GM12878 (cell line): ENCODE measurements around the gene DCUN1D3. TPM values are rescaled to one million over a fixed set of nuclear protein-coding genes. Genes with fewer than 3 reads are reported as not detected.

Experiments used
- ATAC-seq: fragments of 200-7000 bp; cut with Tn5 transposase; 3 replicates; pipeline ENCODE4 v1.9.1; 2020; ENCODE audit warnings: mild to moderate bottlenecking, moderate library complexity
- BruUV-seq: library from RNA; stranded (reverse); fragments of 400-500 nt; replicated peaks from 2 replicates; lab custom pipeline; 2021; lab: Mats Ljungman, UMichigan
- CTCF ChIA-PET: fragments of 300-600 bp; sonication (Branson Sonifier 250); formaldehyde crosslinking; extraction: SDS; loops from one replicate; lab custom pipeline; 2021; ENCODE audit warnings: inconsistent platforms; lab: Yijun Ruan, JAX
- POLR2A ChIA-PET: fragments of 350-600 bp; formaldehyde crosslinking; extraction: SDS; loops from one replicate; lab custom pipeline; 2021; ENCODE audit warnings: inconsistent platforms; lab: Charles Lee
- RAD21 ChIA-PET: fragments of 300-600 bp; sonication (Branson Sonifier 250); formaldehyde crosslinking; loops from one replicate; lab custom pipeline; 2023; ENCODE audit warnings: antibody characterized with exemption; ENCODE audit not compliant: unreplicated experiment; lab: Charles Lee
- SMC1A ChIA-PET: fragments of 300-600 bp; sonication (Branson Sonifier 250); formaldehyde crosslinking; loops from one replicate; lab custom pipeline; 2023; ENCODE audit not compliant: unreplicated experiment, uncharacterized antibody; lab: Charles Lee
- DNase-seq: peaks from one replicate; pipeline ENCODE4 v3.0.0-alpha.2; 2011; ENCODE audit warnings: low read depth, low spot score
- FAIRE-seq: peaks from 3 replicates; lab custom pipeline; 2011; peaks lifted over from hg19 to GRCh38; lab: Jason Lieb, UNC
- H2AFZ ChIP-seq: 2 replicates; pipeline ENCODE4 v1.6.0; 2011; ENCODE audit warnings: low read depth, low read length, control low read depth; ENCODE audit not compliant: control insufficient read depth
- H3K27ac ChIP-seq: 2 replicates; pipeline ENCODE4 v1.5.1; 2011; ENCODE audit warnings: control low read depth; ENCODE audit not compliant: control insufficient read depth, insufficient read depth
- H3K27me3 ChIP-seq, 2 experiments: replicated peaks in 1 of 2; 2 replicates each; pipeline versions ENCODE4 v1.6.0 to v1.6.1; 2011; ENCODE audit warnings: low read length in 1 of 2; ENCODE audit not compliant: control insufficient read depth in 2 of 2, insufficient read depth in 2 of 2
- H3K36me3 ChIP-seq, 2 experiments: 2 replicates each; pipeline ENCODE4 v1.5.1; 2011; ENCODE audit warnings: low read length in 1 of 2; ENCODE audit not compliant: control insufficient read depth in 2 of 2, insufficient read depth in 2 of 2
- H3K4me1 ChIP-seq: 2 replicates; pipeline ENCODE4 v1.6.1; 2011; ENCODE audit warnings: mild to moderate bottlenecking, low read length, moderate library complexity, mixed read lengths; ENCODE audit not compliant: control insufficient read depth, insufficient read depth
- H3K4me2 ChIP-seq: 2 replicates; pipeline ENCODE4 v1.6.0; 2011; ENCODE audit warnings: control low read depth; ENCODE audit not compliant: control insufficient read depth, insufficient read depth
- H3K4me3 ChIP-seq: fragments of 200-600 bp; sonication (generic); 2 replicates; pipeline ENCODE4 v1.5.1; 2016
- H3K79me2 ChIP-seq: 2 replicates; pipeline ENCODE4 v1.6.0; 2011; ENCODE audit warnings: low read length; ENCODE audit not compliant: control insufficient read depth, insufficient read depth
- H3K9ac ChIP-seq: 2 replicates; pipeline ENCODE4 v1.8.0; 2011; ENCODE audit warnings: low read length, control low read depth, mixed read lengths; ENCODE audit not compliant: control insufficient read depth, insufficient read depth
- H3K9me3 ChIP-seq: replicated peaks from 3 replicates; pipeline ENCODE4 v1.5.1; 2011; ENCODE audit warnings: mild to moderate bottlenecking, low read length; ENCODE audit not compliant: control insufficient read depth, insufficient read depth
- H4K20me1 ChIP-seq: 2 replicates; pipeline ENCODE4 v1.6.0; 2011; ENCODE audit not compliant: control insufficient read depth, insufficient read depth
- CBX5 ChIP-seq: sonication (generic); IDR thresholded peaks from 2 replicates; pipeline ENCODE4 v1.6.1; 2016; ENCODE audit warnings: low read depth, moderate library complexity, mild to moderate bottlenecking, inconsistent platforms
- GATAD2B ChIP-seq: fragments of 450-650 bp; conservative IDR thresholded peaks from 2 replicates; pipeline ENCODE4 v1.6.1; 2017; ENCODE audit warnings: low read depth, mild to moderate bottlenecking, moderate library complexity
- IKZF2 ChIP-seq, 2 experiments: fragments of 450-650 bp; IDR thresholded peaks; 2 replicates each; pipeline ENCODE4 v1.6.1; 2017; ENCODE audit warnings: mild to moderate bottlenecking in 2 of 2, moderate library complexity in 2 of 2
- PML ChIP-seq: IDR thresholded peaks from 2 replicates; pipeline ENCODE4 v1.6.1; 2012; ENCODE audit warnings: low read length, inconsistent platforms
- POLR2AphosphoS5 ChIP-seq: IDR thresholded peaks from 2 replicates; pipeline ENCODE4 v1.6.1; 2011; ENCODE audit warnings: mild to moderate bottlenecking, low read length, inconsistent platforms
- SUZ12 ChIP-seq: fragments of 200-600 bp; sonication (generic); IDR thresholded peaks from one replicate; pipeline ENCODE4 v1.6.1; 2018; ENCODE audit warnings: antibody characterized with exemption, mild to moderate bottlenecking; ENCODE audit not compliant: unreplicated experiment
- USF1 ChIP-seq: IDR thresholded peaks from 2 replicates; pipeline ENCODE4 v1.6.1; 2011; ENCODE audit warnings: borderline replicate concordance, low read depth, mild to moderate bottlenecking, moderate library complexity, mixed read lengths, low read length; ENCODE audit not compliant: insufficient read depth; ENCODE audit errors: extremely low read length
- WGBS: methylation state at CpG from one replicate; pipeline ENCODE4 v1.1.6; 2016; ENCODE audit warnings: low lambda C conversion rate; ENCODE audit not compliant: insufficient replicate concordance, insufficient coverage; ENCODE audit errors: missing lambda C conversion rate; 5-methylcytosine and 5-hydroxymethylcytosine counted together
- in situ Hi-C: fragments of 300-500 bp; cut with MboI; formaldehyde crosslinking; loops from 9 replicates; pipeline ENCODE4 v1.14.3; 2018; ENCODE audit warnings: mixed read lengths
- intact Hi-C: fragments of 100-400 bp; cut with micrococcal nuclease; formaldehyde crosslinking; loops from one replicate; pipeline ENCODE4 v1.14.2; 2022; ENCODE audit not compliant: unreplicated experiment
- polyA plus RNA-seq, 11 experiments: library from polyadenylated mRNA; depleted of rRNA in 4 of 11; unstranded in 6 of 11; stranded (reverse) in 5 of 11; fragments of >200 nt; fragmentation: Nextera tagmentation in 4 of 11; fragmentation: Illumina TruSeq in 1 of 11; extraction: Ambion mirVana in 4 of 11; extraction: Trizol in 1 of 11; gene quantifications; 1 replicate in 1 of 11; 2 replicates in 10 of 11; pipeline versions ENCODE4 v1.2.1 to v1.2.3, GENCODE V29; 2011 to 2016; ENCODE audit warnings: inconsistent platforms in 2 of 11, missing spikeins in 2 of 11, low read depth in 1 of 11
- total RNA-seq, 4 experiments: library from RNA; depleted of rRNA in 3 of 4; stranded (reverse); fragments of >200 nt in 3 of 4; fragmentation: Illumina TruSeq in 1 of 4; extraction: Trizol in 1 of 4; gene quantifications; 2 replicates each; pipeline versions ENCODE4 v1.2.1 to v1.2.3, GENCODE V29; 2013 to 2021
- TF ChIP-seq, protein P1 (sequence below): fragments of 450-650 bp; formaldehyde crosslinking; IDR thresholded peaks from 2 replicates; pipeline ENCODE4 v1.5.0; 2022; ENCODE audit warnings: mild to moderate bottlenecking, missing genetic modification characterization
- TF ChIP-seq, protein P2 (sequence below): fragments of 450-650 bp; formaldehyde crosslinking; IDR thresholded peaks from 2 replicates; pipeline ENCODE4 v1.4.0; 2022; ENCODE audit warnings: mild to moderate bottlenecking, moderate library complexity

DCUN1D3 gene
- total and polyA plus RNA-seq, 10 of the 15 experiments (the other 5 are each of a cell fraction or from before 2014, with no cell fraction given) = 0.47 to 4.5 (median 1.9) TPM

DNA sequence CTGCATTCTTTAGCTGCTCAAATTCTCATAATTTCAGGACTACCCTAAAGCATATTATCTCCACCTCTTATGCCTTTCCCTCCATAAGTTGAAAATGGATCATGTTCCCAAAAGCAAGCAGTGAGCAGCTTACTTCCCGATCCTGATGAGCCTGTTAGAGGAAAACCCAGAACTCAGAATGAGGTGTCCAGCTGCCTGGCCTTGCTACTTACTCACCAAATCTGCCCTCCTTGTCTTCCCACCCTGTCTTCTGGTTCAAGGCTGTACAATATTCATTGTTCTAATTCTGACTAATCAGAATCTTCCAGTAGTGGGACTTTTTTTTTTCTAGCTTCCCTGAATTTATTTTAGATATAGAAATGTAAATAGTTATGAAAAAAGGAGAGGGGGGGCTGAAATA lies 11.2 kb upstream of the DCUN1D3 start:
- Histone ChIP-seq H3K9me3 (no peaks in the 10 kb centered on the region), H3K36me3 (no peaks in the 10 kb centered on the region), H3K4me2 (no peak overlapping the region), H3K4me1 (no peaks in the 10 kb centered on the region), H2AFZ (no peak overlapping the region), H3K4me3 (no peak overlapping the region), H4K20me1 (no peaks in the 10 kb centered on the region), H3K9ac (no peak overlapping the region), H3K79me2 (no peaks in the 10 kb centered on the region), H3K27me3 (no peaks in the 10 kb centered on the region), H3K27ac (no peak overlapping the region)
- ChIA-PET POLR2A (interaction anchor here (0.6 to 1.1 kb wide), 2 partner anchors 8 to 47 kb away, joined by 4 read pairs; no protein-coding TSS in a partner anchor), SMC1A (interaction anchor here (0.7 to 1.8 kb wide), 4 partner anchors 9 to 18 kb away, joined by 3 to 5 read pairs (median 4); partner anchors contain the start of gene DCUN1D3), RAD21 (no interaction called here), CTCF (interaction anchor here (0.7 to 1.1 kb wide), 2 partner anchors 8 to 23 kb away, joined by 3 to 7 read pairs; no protein-coding TSS in a partner anchor)
- TF ChIP-seq, protein P1, sequence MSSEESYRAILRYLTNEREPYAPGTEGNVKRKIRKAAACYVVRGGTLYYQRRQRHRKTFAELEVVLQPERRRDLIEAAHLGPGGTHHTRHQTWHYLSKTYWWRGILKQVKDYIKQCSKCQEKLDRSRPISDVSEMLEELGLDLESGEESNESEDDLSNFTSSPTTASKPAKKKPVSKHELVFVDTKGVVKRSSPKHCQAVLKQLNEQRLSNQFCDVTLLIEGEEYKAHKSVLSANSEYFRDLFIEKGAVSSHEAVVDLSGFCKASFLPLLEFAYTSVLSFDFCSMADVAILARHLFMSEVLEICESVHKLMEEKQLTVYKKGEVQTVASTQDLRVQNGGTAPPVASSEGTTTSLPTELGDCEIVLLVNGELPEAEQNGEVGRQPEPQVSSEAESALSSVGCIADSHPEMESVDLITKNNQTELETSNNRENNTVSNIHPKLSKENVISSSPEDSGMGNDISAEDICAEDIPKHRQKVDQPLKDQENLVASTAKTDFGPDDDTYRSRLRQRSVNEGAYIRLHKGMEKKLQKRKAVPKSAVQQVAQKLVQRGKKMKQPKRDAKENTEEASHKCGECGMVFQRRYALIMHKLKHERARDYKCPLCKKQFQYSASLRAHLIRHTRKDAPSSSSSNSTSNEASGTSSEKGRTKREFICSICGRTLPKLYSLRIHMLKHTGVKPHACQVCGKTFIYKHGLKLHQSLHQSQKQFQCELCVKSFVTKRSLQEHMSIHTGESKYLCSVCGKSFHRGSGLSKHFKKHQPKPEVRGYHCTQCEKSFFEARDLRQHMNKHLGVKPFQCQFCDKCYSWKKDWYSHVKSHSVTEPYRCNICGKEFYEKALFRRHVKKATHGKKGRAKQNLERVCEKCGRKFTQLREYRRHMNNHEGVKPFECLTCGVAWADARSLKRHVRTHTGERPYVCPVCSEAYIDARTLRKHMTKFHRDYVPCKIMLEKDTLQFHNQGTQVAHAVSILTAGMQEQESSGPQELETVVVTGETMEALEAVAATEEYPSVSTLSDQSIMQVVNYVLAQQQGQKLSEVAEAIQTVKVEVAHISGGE = no peak
- no peak for TF ChIP-seq GATAD2B
- no peak for TF ChIP-seq PML
- no peak for TF ChIP-seq USF1
- TF ChIP-seq CBX5 = no peak
- TF ChIP-seq SUZ12 = no peak
- TF ChIP-seq, protein P2, sequence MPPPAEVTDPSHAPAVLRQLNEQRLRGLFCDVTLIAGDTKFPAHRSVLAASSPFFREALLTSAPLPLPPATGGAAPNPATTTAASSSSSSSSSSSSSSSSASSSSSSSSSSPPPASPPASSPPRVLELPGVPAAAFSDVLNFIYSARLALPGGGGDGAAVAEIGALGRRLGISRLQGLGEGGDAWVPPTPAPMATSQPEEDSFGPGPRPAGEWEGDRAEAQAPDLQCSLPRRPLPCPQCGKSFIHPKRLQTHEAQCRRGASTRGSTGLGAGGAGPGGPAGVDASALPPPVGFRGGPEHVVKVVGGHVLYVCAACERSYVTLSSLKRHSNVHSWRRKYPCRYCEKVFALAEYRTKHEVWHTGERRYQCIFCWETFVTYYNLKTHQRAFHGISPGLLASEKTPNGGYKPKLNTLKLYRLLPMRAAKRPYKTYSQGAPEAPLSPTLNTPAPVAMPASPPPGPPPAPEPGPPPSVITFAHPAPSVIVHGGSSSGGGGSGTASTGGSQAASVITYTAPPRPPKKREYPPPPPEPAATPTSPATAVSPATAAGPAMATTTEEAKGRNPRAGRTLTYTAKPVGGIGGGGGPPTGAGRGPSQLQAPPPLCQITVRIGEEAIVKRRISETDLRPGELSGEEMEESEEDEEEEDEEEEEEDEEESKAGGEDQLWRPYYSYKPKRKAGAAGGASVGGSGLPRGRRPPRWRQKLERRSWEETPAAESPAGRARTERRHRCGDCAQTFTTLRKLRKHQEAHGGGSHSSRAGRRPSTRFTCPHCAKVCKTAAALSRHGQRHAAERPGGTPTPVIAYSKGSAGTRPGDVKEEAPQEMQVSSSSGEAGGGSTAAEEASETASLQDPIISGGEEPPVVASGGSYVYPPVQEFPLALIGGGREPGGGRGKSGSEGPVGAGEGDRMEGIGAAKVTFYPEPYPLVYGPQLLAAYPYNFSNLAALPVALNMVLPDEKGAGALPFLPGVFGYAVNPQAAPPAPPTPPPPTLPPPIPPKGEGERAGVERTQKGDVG (CRISPR knock-in tag) = no peak
- TF ChIP-seq POLR2AphosphoS5 = no peak
- no peak for TF ChIP-seq IKZF2 (IDR thresholded peaks at IDR 0.05)
- ATAC-seq (no peak), DNase-seq (no peak), FAIRE-seq (no peak)
- in situ Hi-C loops = no loop called here
- 40% methylated on average over 1 of the region's 1 CpG for WGBS
- intact Hi-C loops = no loop called here
- BruUV-seq = no TSS peak
